CD14-positive monocyte (primary cell): ENCODE data around the gene CA4. TPM values are rescaled to one million over a fixed set of nuclear protein-coding genes. Genes with fewer than 3 reads are reported as not detected.

Source experiments
- DNase-seq, 3 donors: peaks; one replicate each; pipeline ENCODE4 v3.0.0-alpha.2; 2011 to 2022
- H2AFZ ChIP-seq: 2 replicates; pipeline ENCODE4 v1.6.0; 2012; ENCODE audit warnings: mild to moderate bottlenecking, low read depth, low read length, inconsistent platforms; ENCODE audit not compliant: insufficient read depth, poor library complexity, severe bottlenecking
- H3K27ac ChIP-seq, 2 donors: 1 replicate in 1 of 2; 2 replicates in 1 of 2; pipeline ENCODE4 v1.5.1; 2012 to 2013; ENCODE audit warnings: low read length in 2 of 2, control low read depth in 1 of 2, inconsistent platforms in 1 of 2, low read depth in 1 of 2, mild to moderate bottlenecking in 1 of 2
- H3K27me3 ChIP-seq, 2 donors: one replicate each; pipeline versions ENCODE4 v1.6.0 to v1.6.1; 2011 to 2013; ENCODE audit warnings: low read length in 2 of 2; ENCODE audit not compliant: control insufficient read depth in 2 of 2, insufficient read depth in 2 of 2
- H3K36me3 ChIP-seq, 2 donors: replicated peaks in 1 of 2; 1 replicate in 1 of 2; 2 replicates in 1 of 2; pipeline versions ENCODE4 v1.5.1 to v1.6.1; 2012 to 2013; ENCODE audit warnings: low read length in 2 of 2, control low read depth in 1 of 2, inconsistent platforms in 1 of 2, mild to moderate bottlenecking in 1 of 2; ENCODE audit not compliant: insufficient read depth in 2 of 2, control insufficient read depth in 1 of 2
- H3K4me1 ChIP-seq, 2 donors: 1 replicate in 1 of 2; 2 replicates in 1 of 2; pipeline versions ENCODE4 v1.5.1 to v1.6.1; 2012 to 2013; ENCODE audit warnings: low read length in 2 of 2, control low read depth in 1 of 2, inconsistent platforms in 1 of 2, mild to moderate bottlenecking in 1 of 2, moderate library complexity in 1 of 2; ENCODE audit not compliant: insufficient read depth in 2 of 2, control insufficient read depth in 1 of 2
- H3K4me2 ChIP-seq: replicated peaks from 2 replicates; pipeline ENCODE3; 2012; ENCODE audit warnings: low read length, moderate library complexity, mild to moderate bottlenecking; ENCODE audit not compliant: poor library complexity, severe bottlenecking; ENCODE audit errors: extremely low read depth
- H3K4me3 ChIP-seq, 3 experiments: fragments of 200-600 bp in 1 of 3; sonication (generic) in 1 of 3; replicated peaks in 1 of 3; 1 replicate in 2 of 3; 2 replicates in 1 of 3; pipeline ENCODE4 v1.5.1; 2011 to 2013; ENCODE audit warnings: low read length in 3 of 3, mild to moderate bottlenecking in 3 of 3, control low read depth in 2 of 3, low read depth in 2 of 3, inconsistent platforms in 1 of 3, moderate library complexity in 1 of 3
- H3K79me2 ChIP-seq: 2 replicates; pipeline ENCODE4 v1.6.0; 2012; ENCODE audit warnings: mild to moderate bottlenecking, control low read depth, inconsistent platforms, low read length, moderate library complexity; ENCODE audit not compliant: insufficient read depth
- H3K9ac ChIP-seq: 2 replicates; pipeline ENCODE4 v1.6.0; 2017; ENCODE audit warnings: low read length, mild to moderate bottlenecking; ENCODE audit not compliant: insufficient read depth, poor library complexity, severe bottlenecking
- H3K9me3 ChIP-seq, 2 donors: replicated peaks in 1 of 2; 1 replicate in 1 of 2; 2 replicates in 1 of 2; pipeline versions ENCODE4 v1.5.1 to v1.6.1; 2012 to 2013; ENCODE audit warnings: low read length in 2 of 2, control low read depth in 1 of 2; ENCODE audit not compliant: control insufficient read depth in 1 of 2, insufficient read depth in 1 of 2
- H4K20me1 ChIP-seq: 2 replicates; pipeline ENCODE4 v1.6.0; 2012; ENCODE audit warnings: mild to moderate bottlenecking, low read length, control low read depth, moderate library complexity; ENCODE audit not compliant: insufficient read depth
- H3K27ac Mint-ChIP-seq, 7 donors: one replicate each; pipeline ENCODE4 v1.8.0; 2020; ENCODE audit warnings: mild to moderate bottlenecking in 7 of 7, mixed read lengths in 7 of 7, moderate library complexity in 6 of 7, inconsistent platforms in 2 of 7
- H3K27me3 Mint-ChIP-seq, 3 donors: one replicate each; pipeline ENCODE4 v1.8.0; 2021 to 2022; ENCODE audit warnings: low read depth in 3 of 3, mild to moderate bottlenecking in 3 of 3, mixed read lengths in 3 of 3, moderate library complexity in 3 of 3, inconsistent platforms in 1 of 3
- H3K36me3 Mint-ChIP-seq, 2 donors: one replicate each; pipeline ENCODE4 v1.8.0; 2020; ENCODE audit warnings: mixed read lengths in 2 of 2, inconsistent platforms in 1 of 2, mild to moderate bottlenecking in 1 of 2
- H3K4me1 Mint-ChIP-seq: one replicate; pipeline ENCODE4 v1.8.0; 2020; ENCODE audit warnings: mild to moderate bottlenecking, mixed read lengths
- H3K4me3 Mint-ChIP-seq, 2 donors: one replicate each; pipeline ENCODE4 v1.8.0; 2020; ENCODE audit warnings: mild to moderate bottlenecking in 2 of 2, mixed read lengths in 2 of 2, moderate library complexity in 1 of 2
- H3K9me3 Mint-ChIP-seq, 7 donors: one replicate each; pipeline ENCODE4 v1.8.0; 2020 to 2022; ENCODE audit warnings: mixed read lengths in 7 of 7, mild to moderate bottlenecking in 6 of 7, moderate library complexity in 6 of 7, inconsistent platforms in 2 of 7
- CTCF ChIP-seq: fragments of 200-600 bp; IDR thresholded peaks from one replicate; pipeline ENCODE4 v1.8.0; 2022; ENCODE audit warnings: antibody characterized with exemption, mild to moderate bottlenecking
- WGBS: methylation state at CpG from one replicate; pipeline ENCODE4 v1.1.5; 2013; ENCODE audit warnings: missing lambda C conversion rate; ENCODE audit not compliant: insufficient coverage; 5-methylcytosine and 5-hydroxymethylcytosine counted together
- intact Hi-C, 2 donors: fragments of 100-400 bp; cut with micrococcal nuclease; formaldehyde crosslinking; loops; one replicate each; pipeline versions ENCODE4 v1.15.0 to v1.15.1; 2023
- polyA plus RNA-seq, 3 donors: library from polyadenylated mRNA; depleted of rRNA in 1 of 3; unstranded in 2 of 3; stranded (reverse) in 1 of 3; fragments of 300-500 nt in 2 of 3; fragments of >200 nt in 1 of 3; fragmentation: Illumina TruSeq in 2 of 3; gene quantifications; 1 replicate in 2 of 3; 2 replicates in 1 of 3; pipeline ENCODE4 v1.2.3, GENCODE V29; 2012 to 2021

Gene CA4
- polyA plus RNA-seq, 3 donors: not detected

- TF ChIP-seq CTCF: no peak
- H3K9ac ChIP-seq: no peak overlapping the region
These were observed 14.4 kb downstream of the CA4 start for GRCh38 chr17:60164164-60164563.

GRCh38 chr17:60164697-60165096 lies 14.9 kb downstream of the CA4 start:
- Histone ChIP-seq H3K4me3 (no peak overlapping the region), H3K4me2 (no peak overlapping the region), H2AFZ (no peak overlapping the region), H4K20me1 (no peaks in the 10 kb centered on the region), H3K4me1 (peaks cover 9 to 19% of the 10 kb centered on the region in 2 donors), H3K36me3 (no peaks in the 10 kb centered on the region), H3K79me2 (no peaks in the 10 kb centered on the region), H3K9ac (no peak overlapping the region), H3K27ac (no peak overlapping the region), H3K9me3 (no peaks in the 10 kb centered on the region), H3K27me3 (no peaks in the 10 kb centered on the region)
- H3K36me3 Mint-ChIP-seq: no peaks in the 10 kb centered on the region
- no peak for DNase-seq
- no peak overlapping the region for H3K4me3 Mint-ChIP-seq
- H3K27ac Mint-ChIP-seq: no peak overlapping the region
- H3K9me3 Mint-ChIP-seq: no peaks in the 10 kb centered on the region
- H3K27me3 Mint-ChIP-seq: peaks cover 7 to 11% (median 9%) of the 10 kb centered on the region in 3 donors
- WGBS: 93% methylated on average over 3 of the region's 5 CpGs
- intact Hi-C loops: no loop called here
- no peak for TF ChIP-seq CTCF
- H3K4me1 Mint-ChIP-seq: peaks cover 34% of the 10 kb centered on the region

More at GRCh38 chr17:60164164-60164563, 14.4 kb downstream of the CA4 start:
- Histone ChIP-seq H3K27me3 (no peaks in the 10 kb centered on the region), H3K4me1 (peaks cover 9 to 19% of the 10 kb centered on the region in 2 donors), H4K20me1 (no peaks in the 10 kb centered on the region), H3K4me2 (no peak overlapping the region), H3K27ac (no peak overlapping the region), H3K9me3 (no peaks in the 10 kb centered on the region), H3K79me2 (no peaks in the 10 kb centered on the region), H3K4me3 (no peak overlapping the region), H2AFZ (no peak overlapping the region), H3K36me3 (no peaks in the 10 kb centered on the region)
- Mint-ChIP-seq H3K36me3 (no peaks in the 10 kb centered on the region), H3K4me1 (peaks cover 31% of the 10 kb centered on the region), H3K4me3 (no peak overlapping the region), H3K9me3 (no peaks in the 10 kb centered on the region), H3K27ac (peak overlapping the region in 1 of 7 donors; percentile 10), H3K27me3 (peaks cover 7 to 11% (median 9%) of the 10 kb centered on the region in 3 donors)
- DNase-seq: no peak
- intact Hi-C loops: no loop called here
- 88% methylated on average over 4 of the region's 6 CpGs for WGBS
